Coronary artery (tissue), 2 donors: ENCODE results near the gene SP2.
A peak's percentile ranks its signal among the peaks of the same experiment; 100 is the strongest.
"Not testable (repeated sequence)": the region's sequence is repeated elsewhere in the genome, so short reads cannot be mapped to it uniquely, and the experiment has no call there.

Experiments used
- DNase-seq: peaks from one replicate; pipeline ENCODE4 v3.0.0-alpha.2; 2017; ENCODE audit warnings: low spot score
- H3K27ac ChIP-seq, 2 donors: fragments of 200-600 bp; sonication (generic); one replicate each; pipeline ENCODE4 v1.5.1; 2016 to 2019
- H3K4me3 ChIP-seq: fragments of 200-600 bp; sonication (generic); 2 replicates; pipeline ENCODE4 v1.5.1; 2016; ENCODE audit warnings: mild to moderate bottlenecking, moderate library complexity
- TF ChIP-seq, protein P1 (sequence below): fragments of 200-600 bp; sonication (generic); IDR thresholded peaks from one replicate; pipeline ENCODE4 v1.5.1; 2019; ENCODE audit warnings: antibody characterized with exemption

Gene SP2

GRCh38 chr17:47914306-47914948, 18.4 kb downstream of the SP2 start:
- no peak overlapping the region for H3K4me3 ChIP-seq
- TF ChIP-seq, protein P1, sequence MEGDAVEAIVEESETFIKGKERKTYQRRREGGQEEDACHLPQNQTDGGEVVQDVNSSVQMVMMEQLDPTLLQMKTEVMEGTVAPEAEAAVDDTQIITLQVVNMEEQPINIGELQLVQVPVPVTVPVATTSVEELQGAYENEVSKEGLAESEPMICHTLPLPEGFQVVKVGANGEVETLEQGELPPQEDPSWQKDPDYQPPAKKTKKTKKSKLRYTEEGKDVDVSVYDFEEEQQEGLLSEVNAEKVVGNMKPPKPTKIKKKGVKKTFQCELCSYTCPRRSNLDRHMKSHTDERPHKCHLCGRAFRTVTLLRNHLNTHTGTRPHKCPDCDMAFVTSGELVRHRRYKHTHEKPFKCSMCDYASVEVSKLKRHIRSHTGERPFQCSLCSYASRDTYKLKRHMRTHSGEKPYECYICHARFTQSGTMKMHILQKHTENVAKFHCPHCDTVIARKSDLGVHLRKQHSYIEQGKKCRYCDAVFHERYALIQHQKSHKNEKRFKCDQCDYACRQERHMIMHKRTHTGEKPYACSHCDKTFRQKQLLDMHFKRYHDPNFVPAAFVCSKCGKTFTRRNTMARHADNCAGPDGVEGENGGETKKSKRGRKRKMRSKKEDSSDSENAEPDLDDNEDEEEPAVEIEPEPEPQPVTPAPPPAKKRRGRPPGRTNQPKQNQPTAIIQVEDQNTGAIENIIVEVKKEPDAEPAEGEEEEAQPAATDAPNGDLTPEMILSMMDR, result no peak
- DNase-seq, result no peak
- no peak overlapping the region for H3K27ac ChIP-seq

- H3K4me3 ChIP-seq, result no peak overlapping the region
- TF ChIP-seq, protein P1, result no peak
- no peak for DNase-seq
- peak overlapping the region; percentile 6 to 30 for H3K27ac ChIP-seq
Observed at GRCh38 chr17:47915776-47916398, 19.9 kb downstream of the SP2 start.

DNA sequence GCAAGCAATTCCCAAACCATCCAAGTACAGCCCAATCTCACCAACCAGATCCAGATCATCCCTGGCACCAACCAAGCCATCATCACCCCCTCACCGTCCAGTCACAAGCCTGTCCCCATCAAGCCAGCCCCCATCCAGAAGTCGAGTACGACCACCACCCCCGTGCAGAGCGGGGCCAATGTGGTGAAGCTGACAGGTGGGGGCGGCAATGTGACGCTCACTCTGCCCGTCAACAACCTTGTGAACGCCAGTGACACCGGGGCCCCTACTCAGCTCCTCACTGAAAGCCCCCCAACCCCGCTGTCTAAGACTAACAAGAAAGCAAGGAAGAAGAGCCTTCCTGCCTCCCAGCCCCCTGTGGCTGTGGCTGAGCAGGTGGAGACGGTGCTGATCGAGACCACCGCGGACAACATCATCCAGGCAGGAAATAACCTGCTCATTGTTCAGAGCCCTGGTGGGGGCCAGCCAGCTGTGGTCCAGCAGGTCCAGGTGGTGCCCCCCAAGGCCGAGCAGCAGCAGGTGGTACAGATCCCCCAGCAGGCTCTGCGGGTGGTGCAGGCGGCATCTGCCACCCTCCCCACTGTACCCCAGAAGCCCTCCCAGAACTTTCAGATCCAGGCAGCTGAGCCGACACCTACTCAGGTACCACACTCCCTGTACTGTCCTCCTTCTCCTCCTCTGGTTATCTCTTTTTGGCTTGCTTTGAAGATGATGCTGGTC, 20.6 kb downstream of the SP2 start:
- Histone ChIP-seq H3K27ac (no peak overlapping the region), H3K4me3 (no peak overlapping the region)
- TF ChIP-seq, protein P1, result no peak
- no peak for DNase-seq

DNA sequence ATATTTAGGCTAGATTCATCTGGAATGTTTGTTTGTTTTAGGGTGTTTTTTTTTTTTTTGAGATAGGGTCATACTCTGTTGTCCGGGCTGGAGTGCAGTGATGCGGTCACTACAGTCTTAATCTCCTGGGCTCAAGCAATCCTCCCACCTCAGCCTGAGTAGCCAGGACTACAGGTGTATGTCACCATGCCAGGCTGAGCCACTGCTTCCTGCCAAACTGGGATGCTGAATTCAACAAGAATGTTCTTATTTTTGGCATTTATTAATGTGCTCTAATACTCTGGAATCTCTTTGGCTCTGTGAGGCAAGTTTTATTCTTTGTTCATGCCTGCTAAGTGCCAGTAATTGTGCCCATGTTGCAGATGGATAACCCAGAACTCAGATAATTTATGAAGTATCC, 21.5 kb downstream of the SP2 start:
- Histone ChIP-seq H3K4me3 (no peak overlapping the region), H3K27ac (no peak overlapping the region)
- DNase-seq, result no peak
- TF ChIP-seq, protein P1, result no peak

DNA sequence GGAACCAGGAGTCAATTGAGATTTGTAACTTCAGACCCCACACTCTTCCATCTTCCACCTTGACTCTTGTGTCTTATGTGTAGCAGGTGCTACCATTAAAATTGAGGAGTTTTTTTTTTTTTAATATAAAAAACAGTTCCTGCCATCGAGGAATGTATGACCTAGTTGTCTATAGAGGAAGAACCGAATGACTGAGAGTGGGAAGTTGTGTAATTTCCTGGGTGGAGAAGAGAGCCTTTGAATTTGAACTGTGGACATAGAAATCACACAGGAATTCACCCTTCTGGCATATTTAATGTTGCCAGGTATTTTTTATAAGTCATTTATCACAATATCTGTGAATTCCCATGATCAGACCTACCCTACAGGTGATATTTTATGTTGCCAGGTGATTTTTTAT, 22.0 kb downstream of the SP2 start:
- Histone ChIP-seq H3K4me3 (no peak overlapping the region), H3K27ac (no peak overlapping the region)
- DNase-seq, result no peak
- TF ChIP-seq, protein P1, result no peak

DNA sequence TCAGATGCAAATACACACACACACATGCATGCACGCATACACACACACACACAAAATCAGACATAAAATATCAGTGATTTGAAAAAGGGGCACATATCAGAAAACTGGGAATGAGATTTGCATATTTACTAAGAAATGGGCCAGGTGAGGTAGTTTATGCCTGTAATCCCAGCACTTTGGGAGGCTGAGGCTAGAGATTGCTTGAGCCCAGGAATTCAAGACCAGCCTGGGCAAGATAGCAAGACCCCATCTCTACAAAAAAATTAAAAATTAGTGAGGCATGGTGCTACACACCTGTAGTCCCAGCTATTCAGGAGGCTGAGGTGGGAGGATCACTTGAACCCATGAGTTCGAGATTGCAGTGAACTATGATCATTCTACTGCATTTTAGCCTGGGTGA, 23.0 kb downstream of the SP2 start:
- TF ChIP-seq, protein P1, result no peak
- Histone ChIP-seq H3K4me3 (no peak overlapping the region), H3K27ac (no peak overlapping the region)
- DNase-seq, result no peak

DNA sequence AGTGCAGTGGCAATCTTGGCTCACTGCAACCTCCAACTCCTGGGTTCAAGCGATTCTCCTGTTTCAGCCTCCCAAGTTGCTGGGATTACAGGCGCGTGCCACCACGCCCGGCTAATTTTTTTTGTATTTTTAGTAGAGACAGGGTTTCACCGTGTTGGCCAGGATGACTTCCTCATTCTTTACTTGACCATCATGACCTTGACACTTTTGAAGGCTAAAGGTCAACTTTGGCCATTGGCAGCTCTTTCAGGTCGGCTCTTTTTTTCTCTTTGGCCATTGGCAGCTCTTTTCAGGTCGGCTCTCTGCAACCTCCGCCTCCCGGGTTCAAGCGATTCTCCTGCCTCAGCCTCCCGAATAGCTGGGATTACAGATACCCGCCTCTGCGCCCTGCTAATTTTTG, 23.9 kb downstream of the SP2 start:
- H3K4me3 ChIP-seq, DNase-seq, H3K27ac ChIP-seq: not testable (repeated sequence)
